HPDE6-E6E7 (cell line): Measurements from ENCODE around the gene GATA6.

Source experiments
- DNase-seq: peaks from one replicate; pipeline ENCODE4 v3.0.0; 2011; ENCODE audit warnings: missing footprints; ENCODE audit errors: extremely low spot score

GATA6 gene

GRCh38 chr18:22169011-22169888 is at the start of gene GATA6:
TSS of gene GATA6 (plus strand) at chr18:22169589. CDS start at chr18:22171145, 1,556 bp downstream.
- peak; percentile 84 for DNase-seq

GRCh38 chr18:22124970-22125369 is 44.4 kb upstream of the GATA6 start:
- no peak for DNase-seq

- DNase-seq, result no peak
These were observed 40.4 kb upstream of the GATA6 start for GRCh38 chr18:22128954-22129353.

DNA sequence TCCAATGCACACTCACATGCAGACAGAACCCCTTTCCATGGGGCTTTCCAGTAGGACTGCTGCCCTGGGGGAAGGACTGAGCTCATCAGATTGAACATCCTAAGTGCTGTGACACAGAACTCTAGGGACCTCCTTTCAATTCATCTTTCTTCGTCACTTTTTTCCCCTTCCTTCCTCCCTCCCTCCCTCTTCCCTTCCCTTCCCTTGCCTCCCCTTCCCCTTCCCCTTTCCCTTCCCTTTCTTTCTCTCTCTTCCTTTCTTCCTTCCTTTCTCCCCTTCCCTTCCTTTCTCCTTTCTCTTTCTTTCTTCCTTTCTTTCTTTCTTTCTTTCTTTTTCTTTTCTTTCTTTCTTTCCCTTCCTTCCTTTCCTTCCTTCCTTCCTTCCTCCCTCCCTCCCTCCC is 39.6 kb upstream of the GATA6 start:
- DNase-seq, result no peak

GRCh38 chr18:22132258-22132657 is 37.1 kb upstream of the GATA6 start:
- DNase-seq, result no peak

GRCh38 chr18:22132763-22133162 is 36.6 kb upstream of the GATA6 start:
- no peak for DNase-seq

DNA sequence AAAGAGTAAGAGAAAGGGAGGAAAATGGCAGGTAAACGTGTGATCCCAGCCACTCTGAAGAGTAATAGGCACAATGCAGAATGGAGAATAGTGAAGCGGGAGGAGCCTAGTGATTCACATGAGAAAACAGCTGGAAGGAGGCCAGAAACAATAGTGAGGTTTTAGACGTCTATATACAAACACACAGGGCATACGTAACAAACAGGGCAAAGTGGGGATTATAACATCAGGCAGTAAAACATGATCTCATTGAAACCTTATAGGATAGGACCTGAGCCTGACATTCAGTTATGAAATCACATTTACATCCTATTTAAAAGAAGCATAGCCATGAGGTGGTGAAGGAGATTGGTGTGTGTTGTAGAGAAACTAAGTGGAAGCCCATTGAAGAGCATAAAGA is 33.0 kb upstream of the GATA6 start:
- no peak for DNase-seq

GRCh38 chr18:22141211-22141610 is 28.2 kb upstream of the GATA6 start:
- DNase-seq, result no peak

GRCh38 chr18:22143347-22144340 is 25.7 kb upstream of the GATA6 start:
- no peak for DNase-seq

GRCh38 chr18:22145160-22145559 is 24.2 kb upstream of the GATA6 start:
- DNase-seq, result no peak

GRCh38 chr18:22149710-22150109 is 19.7 kb upstream of the GATA6 start:
- no peak for DNase-seq

GRCh38 chr18:22152093-22152492 is 17.3 kb upstream of the GATA6 start:
- no peak for DNase-seq

DNA sequence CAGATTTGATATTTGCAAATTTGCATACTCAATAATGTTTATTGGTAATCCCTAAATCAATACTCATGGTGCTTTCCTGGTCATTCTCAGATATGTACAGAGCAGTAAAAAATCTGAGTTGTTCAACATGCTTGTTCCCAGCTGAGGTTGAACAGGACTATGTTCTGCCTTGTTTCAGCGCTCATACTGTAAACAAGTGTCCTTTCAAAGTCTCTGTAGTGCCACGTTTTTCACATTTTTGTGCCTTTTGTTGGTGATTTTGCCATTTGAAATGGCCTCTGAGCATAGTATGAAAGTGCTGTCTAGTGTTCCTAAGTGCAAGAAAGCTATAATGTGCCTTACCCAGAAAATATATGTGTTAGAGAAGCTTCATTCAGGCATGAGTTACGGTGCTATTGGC is 16.0 kb upstream of the GATA6 start:
- DNase-seq, result no peak

DNA sequence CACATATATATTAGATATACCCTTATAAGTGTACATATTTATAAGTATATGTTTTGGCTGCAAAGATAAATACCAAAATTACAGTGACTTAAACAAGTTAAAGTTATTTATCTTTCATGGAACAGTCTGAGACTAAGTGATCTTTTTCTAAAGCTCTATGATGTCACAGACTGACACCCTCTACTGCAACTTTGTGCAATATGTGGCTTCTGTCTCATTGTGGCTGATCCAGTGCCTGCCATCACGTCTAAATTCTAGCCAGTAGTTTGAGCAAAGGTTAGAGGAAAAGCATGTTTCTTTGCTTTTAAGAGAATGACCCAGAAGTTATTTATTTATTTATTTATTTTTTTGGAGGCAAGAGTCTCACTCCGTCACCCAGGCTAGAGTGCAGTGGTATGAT is 13.8 kb upstream of the GATA6 start:
- no peak for DNase-seq

DNA sequence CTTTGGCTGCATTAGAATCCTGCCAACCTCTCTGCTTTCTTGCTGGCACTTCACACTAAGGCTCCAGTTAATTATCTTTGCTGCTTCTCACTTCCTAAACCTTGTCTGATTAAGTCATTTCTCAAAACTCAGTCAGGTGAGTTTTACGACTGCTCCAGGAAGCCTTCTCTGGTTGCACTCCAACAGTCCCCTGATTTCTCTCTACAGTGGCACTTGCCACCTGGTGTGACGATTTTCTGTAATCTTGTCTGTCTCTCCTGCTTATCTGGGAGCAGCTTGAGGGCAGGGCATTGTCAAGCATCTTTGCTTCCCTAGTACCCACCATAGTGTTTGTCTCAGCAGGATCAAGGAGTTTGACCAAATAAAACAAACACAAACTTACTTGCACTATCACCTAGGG is 10.4 kb upstream of the GATA6 start:
- DNase-seq, result no peak

- DNase-seq, result no peak
These were observed 8.3 kb upstream of the GATA6 start for GRCh38 chr18:22161090-22161489.

DNA sequence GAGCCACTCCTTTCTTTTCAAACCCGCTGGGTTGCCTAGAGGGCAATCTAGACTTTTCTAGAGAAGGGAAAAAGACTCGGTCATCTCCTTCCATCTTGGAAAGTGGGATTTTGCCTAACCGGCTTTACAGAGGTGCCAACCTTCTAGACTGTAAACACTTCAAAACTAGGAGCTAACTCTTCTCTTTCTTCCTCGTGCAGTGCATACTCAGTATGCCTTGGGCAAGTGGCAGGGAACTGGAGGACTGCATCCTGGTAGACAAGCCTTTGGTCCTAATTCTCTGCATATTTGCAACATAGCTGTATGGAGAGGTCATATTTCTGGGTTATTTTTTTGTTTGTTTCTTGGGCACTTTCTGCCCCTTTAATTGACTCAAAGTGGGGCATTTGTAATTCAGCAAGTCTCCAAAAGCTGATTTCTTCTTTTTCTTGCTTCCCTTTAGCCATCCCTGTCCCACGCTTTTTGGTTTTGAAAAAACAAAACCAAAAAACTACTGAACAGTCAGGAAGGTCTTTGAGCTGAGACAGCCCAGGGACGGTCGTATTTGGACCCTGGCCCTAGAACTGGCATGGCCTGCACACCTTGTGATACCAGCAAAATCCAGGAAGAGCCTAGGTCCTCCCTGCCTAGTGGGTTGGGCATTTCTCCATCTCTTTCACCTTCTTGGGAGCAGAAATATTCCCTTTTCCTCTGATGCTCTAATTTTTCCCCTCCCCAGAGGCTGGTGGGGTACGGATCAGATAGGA is 5.8 kb upstream of the GATA6 start:
- DNase-seq, result no peak

- DNase-seq, result no peak
These were observed 4.9 kb upstream of the GATA6 start for GRCh38 chr18:22164337-22165048.

DNA sequence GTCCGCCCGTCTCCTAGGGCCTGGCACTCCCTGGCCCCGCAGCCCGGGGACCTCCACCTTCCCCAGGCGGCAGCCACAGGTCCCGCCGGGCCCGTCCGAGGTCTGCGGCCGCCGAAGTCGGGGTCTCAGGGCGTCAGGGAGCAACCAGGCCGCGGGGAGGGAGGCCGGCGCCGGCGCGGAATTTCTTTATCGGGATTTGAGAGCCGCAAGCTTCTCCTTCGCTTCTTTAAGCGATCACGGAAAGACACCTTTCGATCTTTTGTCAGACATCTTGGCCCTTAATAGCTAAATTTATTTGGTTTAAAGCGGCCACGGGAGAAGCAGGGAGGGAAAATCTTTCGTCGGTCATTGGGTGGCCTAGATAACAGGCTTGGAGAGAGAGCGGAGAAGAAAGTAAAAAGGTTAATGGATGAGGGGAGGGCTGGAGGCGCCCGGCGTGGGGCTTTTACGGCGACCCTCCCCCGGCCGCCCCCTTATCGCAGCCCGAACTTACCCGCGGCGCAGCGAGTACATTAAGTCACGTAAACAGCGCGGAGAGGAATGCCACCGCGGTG is 4.3 kb upstream of the GATA6 start:
- DNase-seq, result no peak

DNA sequence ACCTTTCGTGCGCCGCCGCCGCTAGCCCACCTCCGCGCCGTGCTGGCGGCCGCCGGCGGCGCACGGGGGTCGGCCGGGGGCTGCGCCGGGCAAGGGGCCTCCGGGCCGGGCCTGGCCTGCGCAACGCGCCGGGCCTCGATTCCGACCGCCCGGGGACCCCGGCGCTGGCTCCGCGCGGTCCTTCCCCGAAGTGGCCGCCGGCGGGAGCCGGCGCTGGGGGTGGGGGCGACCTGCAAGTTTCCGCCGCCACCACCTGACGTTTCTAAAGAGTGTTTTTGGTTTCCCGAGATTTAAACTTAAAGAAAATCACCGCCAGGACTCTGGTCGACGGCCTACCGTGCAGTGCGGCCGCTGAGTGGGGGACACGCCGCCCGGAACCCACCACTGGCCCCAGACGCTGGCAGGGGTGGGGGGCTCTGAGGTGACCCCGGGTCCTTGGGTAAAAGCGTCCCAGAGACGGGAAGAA is 3.8 kb upstream of the GATA6 start:
- DNase-seq, result no peak
